Measurements from ENCODE around the gene MAPK8IP2. TPM values are rescaled to one million over a fixed set of nuclear protein-coding genes. Genes with fewer than 3 reads are reported as not detected.
A peak's percentile ranks its signal among the peaks of the same experiment; 100 is the strongest.

The MAPK8IP2 gene
- total and polyA plus RNA-seq, 2 of the 13 experiments (the other 11 are each of a cell fraction or from before 2014, with no cell fraction given) = 1.3 to 2.6 TPM

GRCh38 chr22:50621948-50622722, 21.5 kb downstream of the MAPK8IP2 start (continued):
- TF ChIP-seq, protein P1, sequence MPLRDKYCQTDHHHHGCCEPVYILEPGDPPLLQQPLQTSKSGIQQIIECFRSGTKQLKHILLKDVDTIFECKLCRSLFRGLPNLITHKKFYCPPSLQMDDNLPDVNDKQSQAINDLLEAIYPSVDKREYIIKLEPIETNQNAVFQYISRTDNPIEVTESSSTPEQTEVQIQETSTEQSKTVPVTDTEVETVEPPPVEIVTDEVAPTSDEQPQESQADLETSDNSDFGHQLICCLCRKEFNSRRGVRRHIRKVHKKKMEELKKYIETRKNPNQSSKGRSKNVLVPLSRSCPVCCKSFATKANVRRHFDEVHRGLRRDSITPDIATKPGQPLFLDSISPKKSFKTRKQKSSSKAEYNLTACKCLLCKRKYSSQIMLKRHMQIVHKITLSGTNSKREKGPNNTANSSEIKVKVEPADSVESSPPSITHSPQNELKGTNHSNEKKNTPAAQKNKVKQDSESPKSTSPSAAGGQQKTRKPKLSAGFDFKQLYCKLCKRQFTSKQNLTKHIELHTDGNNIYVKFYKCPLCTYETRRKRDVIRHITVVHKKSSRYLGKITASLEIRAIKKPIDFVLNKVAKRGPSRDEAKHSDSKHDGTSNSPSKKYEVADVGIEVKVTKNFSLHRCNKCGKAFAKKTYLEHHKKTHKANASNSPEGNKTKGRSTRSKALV (CRISPR knock-in tag; IDR thresholded peaks at IDR 0.05) = no peak
- TF ChIP-seq, protein P2, sequence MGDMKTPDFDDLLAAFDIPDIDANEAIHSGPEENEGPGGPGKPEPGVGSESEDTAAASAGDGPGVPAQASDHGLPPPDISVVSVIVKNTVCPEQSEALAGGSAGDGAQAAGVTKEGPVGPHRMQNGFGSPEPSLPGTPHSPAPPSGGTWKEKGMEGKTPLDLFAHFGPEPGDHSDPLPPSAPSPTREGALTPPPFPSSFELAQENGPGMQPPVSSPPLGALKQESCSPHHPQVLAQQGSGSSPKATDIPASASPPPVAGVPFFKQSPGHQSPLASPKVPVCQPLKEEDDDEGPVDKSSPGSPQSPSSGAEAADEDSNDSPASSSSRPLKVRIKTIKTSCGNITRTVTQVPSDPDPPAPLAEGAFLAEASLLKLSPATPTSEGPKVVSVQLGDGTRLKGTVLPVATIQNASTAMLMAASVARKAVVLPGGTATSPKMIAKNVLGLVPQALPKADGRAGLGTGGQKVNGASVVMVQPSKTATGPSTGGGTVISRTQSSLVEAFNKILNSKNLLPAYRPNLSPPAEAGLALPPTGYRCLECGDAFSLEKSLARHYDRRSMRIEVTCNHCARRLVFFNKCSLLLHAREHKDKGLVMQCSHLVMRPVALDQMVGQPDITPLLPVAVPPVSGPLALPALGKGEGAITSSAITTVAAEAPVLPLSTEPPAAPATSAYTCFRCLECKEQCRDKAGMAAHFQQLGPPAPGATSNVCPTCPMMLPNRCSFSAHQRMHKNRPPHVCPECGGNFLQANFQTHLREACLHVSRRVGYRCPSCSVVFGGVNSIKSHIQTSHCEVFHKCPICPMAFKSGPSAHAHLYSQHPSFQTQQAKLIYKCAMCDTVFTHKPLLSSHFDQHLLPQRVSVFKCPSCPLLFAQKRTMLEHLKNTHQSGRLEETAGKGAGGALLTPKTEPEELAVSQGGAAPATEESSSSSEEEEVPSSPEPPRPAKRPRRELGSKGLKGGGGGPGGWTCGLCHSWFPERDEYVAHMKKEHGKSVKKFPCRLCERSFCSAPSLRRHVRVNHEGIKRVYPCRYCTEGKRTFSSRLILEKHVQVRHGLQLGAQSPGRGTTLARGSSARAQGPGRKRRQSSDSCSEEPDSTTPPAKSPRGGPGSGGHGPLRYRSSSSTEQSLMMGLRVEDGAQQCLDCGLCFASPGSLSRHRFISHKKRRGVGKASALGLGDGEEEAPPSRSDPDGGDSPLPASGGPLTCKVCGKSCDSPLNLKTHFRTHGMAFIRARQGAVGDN (CRISPR knock-in tag; IDR thresholded peaks at IDR 0.05) = no peak
- TF ChIP-seq POLR2AphosphoS2 (IDR thresholded peaks at IDR 0.05; ENCODE audit: low read depth, low read length) = no peak
- peak; percentile 79 for TF ChIP-seq CREB1 (IDR thresholded peaks at IDR 0.05)
- peak; percentile 30 for TF ChIP-seq CREB1 (CRISPR knock-in tag; IDR thresholded peaks at IDR 0.05)
- no peak for TF ChIP-seq AHR (CRISPR knock-in tag; IDR thresholded peaks at IDR 0.05)
- TF ChIP-seq, protein P3, sequence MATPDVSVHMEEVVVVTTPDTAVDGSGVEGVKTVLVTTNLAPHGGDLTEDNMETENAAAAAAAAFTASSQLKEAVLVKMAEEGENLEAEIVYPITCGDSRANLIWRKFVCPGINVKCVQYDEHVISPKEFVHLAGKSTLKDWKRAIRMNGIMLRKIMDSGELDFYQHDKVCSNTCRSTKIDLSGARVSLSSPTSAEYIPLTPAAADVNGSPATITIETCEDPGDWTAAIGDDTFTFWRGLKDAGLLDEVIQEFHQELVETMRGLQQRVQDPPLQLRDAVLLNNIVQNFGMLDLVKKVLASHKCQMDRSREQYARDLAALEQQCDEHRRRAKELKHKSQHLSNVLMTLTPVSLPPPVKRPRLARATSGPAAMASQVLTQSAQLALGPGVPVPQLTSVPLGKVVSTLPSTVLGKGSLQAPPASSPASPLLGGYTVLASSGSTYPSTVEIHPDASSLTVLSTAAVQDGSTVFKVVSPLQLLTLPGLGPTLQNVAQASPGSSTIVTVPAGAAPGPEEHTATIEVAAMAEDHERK (CRISPR knock-in tag; IDR thresholded peaks at IDR 0.05; ENCODE audit: low read depth) = no peak
- no peak for TF ChIP-seq MED13 (CRISPR knock-in tag; IDR thresholded peaks at IDR 0.05)
- TF ChIP-seq ZNF501 (CRISPR knock-in tag; IDR thresholded peaks at IDR 0.05) = peak; percentile 55; the same call in 1 of the 2 replicates
- TF ChIP-seq UBTF (CRISPR knock-in tag; IDR thresholded peaks at IDR 0.05) = 0 out of 2 replicates have a peak, but pooled peaks have one; percentile 21
- no peak for TF ChIP-seq ZNF362 (CRISPR knock-in tag; IDR thresholded peaks at IDR 0.05; ENCODE audit: borderline replicate concordance)
- TF ChIP-seq, protein P4, sequence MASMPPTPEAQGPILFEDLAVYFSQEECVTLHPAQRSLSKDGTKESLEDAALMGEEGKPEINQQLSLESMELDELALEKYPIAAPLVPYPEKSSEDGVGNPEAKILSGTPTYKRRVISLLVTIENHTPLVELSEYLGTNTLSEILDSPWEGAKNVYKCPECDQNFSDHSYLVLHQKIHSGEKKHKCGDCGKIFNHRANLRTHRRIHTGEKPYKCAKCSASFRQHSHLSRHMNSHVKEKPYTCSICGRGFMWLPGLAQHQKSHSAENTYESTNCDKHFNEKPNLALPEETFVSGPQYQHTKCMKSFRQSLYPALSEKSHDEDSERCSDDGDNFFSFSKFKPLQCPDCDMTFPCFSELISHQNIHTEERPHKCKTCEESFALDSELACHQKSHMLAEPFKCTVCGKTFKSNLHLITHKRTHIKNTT (CRISPR knock-in tag; IDR thresholded peaks at IDR 0.05) = no peak
- no peak for TF ChIP-seq SRSF9 (IDR thresholded peaks at IDR 0.05; ENCODE audit: borderline replicate concordance, insufficient read depth, low read depth, low read length, poor library complexity, severe bottlenecking)
- TF ChIP-seq KDM3A (CRISPR knock-in tag; IDR thresholded peaks at IDR 0.05; ENCODE audit: low read depth) = 0 out of 2 replicates have a peak, but pooled peaks have one; percentile 13
